Astrocyte of the hippocampus (primary cell): ENCODE measurements around the gene ZSCAN16.
A peak's percentile ranks its signal among the peaks of the same experiment; 100 is the strongest.
"Not testable (repeated sequence)": the region's sequence is repeated elsewhere in the genome, so short reads cannot be mapped to it uniquely, and the experiment has no call there.

Source experiments
- DNase-seq: peaks from one replicate; pipeline ENCODE4 v3.0.0; 2011; ENCODE audit warnings: low read depth, low spot score

The ZSCAN16 gene

DNA sequence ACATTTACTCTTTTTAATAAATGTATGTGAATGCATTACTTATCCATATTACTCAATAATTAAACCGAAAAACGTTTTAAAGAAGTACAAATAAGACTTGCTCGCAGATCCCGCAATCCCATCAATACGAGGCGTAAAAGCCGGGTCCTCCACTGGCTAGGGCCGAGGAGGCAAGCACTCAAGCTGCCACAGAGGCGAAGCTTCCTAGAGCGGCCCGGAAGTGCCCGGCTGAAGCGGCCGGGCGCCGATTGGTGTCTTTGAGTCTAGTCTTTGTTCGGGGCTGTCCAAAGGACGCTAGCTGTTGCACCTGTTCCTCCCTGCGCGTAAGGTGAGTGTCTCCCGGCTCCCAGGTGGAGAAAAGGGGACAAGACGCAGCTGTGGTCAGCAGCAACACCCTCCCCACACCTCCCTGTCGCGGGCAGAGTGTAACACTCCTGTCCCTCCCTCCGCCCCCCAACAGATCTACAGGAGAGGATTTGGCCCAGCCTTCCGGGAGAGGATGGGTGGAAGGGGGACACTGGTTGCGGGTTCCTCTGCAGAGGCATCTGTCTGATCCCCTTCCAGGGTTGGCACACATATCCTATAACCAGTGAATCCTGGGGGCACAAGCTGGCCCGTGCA is at the start of gene ZSCAN16:
TSS of gene ZSCAN16 (plus strand) at position 260 of the 621 bp plus-strand sequence. CDS start 835 bp downstream, outside the sequence.
- DNase-seq = peak; percentile 92

DNA sequence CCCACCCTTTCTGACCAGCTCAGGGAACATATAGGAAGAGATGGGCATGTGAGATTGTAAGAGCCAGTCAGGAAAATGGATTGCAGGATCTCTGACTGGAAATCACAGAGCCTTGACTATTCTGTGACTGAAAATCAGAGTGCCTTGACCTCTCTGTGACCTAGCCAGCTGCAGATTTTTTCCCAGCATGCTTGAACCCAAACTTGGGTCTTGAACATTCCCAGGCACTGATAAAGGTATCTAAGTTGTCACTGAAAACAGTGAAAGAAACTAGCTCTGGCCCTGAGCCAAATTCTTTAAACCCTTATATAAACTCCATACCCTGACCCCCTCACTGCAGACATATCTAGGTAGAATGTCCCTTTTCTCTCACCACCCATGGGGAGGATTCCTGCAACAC is 46.4 kb upstream of the ZSCAN16 start:
- DNase-seq = no peak

DNA sequence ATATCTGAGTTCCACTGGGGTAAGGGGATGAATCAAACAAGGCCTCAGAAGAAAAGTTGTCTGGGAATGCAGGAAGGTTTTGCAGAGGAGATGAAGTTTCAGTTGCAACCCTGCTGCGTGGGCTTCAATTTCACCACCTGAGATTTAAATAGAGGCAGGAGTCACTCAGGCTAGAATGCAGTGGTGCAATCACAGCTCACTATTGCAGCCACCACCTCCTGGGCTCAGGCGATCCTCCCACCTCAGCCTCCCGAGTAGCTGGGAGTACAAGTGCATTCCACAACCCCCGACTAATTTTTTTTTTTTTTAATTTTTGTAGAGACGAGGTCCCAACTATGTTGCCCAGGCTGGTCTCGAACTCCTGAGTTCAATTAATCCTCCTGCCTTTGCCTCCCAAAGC is 45.6 kb upstream of the ZSCAN16 start:
- DNase-seq = no peak

DNA sequence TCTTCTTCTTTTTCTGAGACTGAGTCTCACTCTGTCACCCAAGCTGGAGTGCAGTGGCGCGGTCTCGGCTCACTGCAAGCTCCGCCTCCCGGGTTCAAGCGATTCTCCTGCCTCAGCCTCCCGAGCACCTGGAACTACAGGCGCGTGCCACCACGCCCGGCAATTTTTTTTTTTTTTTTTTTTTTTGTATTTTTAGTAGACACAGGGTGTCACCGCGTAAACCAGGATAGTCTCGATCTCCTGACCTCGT is 44.1 kb upstream of the ZSCAN16 start, which contains the start of gene ZNF165:
TSS of gene ZNF165 (plus strand) at position 188 of the 250 bp plus-strand sequence. CDS start 4,913 bp downstream, outside the sequence.
- DNase-seq = not testable (repeated sequence)

DNA sequence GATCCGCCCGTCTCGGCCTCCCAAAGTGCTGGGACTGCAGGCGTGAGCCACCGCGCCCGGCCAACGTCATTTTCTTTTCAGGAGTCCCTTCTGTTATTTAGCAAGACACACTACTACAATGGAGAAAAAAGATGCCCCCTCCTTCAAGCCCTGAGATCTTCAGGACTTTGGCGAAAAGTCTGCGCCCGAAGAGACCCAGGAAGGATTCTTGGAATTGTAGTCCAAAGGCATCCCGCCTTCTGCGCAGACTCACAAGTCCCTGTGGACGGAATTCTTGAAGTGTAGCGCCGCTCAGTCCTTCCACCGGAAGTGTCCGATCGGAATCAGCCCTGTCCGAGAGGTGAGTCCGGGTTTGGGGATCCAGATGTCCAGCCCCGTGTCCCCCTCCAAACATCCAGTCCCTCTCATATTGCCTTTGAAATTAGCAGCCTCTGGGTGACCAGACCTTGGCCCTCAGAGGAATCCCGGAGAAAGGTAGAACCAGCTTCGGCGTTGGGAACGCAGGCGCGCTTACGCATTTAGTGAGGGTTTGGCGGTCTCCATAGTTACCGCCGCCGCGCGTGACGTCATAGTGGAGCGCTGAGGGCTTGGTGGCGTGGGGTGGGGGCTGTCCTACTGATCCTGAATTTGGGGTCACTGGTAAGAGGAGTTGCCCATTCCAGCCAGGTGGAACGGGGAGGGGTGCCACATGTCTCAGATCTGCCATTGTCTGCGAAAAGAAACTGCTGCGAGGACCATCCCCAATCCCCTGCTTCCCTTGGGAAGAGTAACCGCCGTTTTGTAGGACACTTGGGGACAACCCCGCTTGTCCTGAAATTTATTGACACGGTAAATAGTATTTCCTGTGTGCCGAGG is 43.6 kb upstream of the ZSCAN16 start:
- peak; percentile 98 for DNase-seq

DNA sequence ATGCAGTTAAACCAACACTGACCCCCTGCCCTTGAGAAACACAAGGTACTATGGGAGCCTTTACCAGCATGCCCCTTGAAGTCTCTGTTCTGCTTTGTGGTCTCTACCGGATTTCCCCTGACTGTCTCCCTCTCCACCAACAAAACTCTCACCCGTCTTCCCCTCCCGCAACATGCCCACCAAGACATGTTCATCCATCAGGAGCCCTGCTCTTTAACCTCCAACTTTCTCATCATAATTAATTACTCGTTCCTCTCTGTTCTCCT is 43.0 kb upstream of the ZSCAN16 start:
- no peak for DNase-seq

DNA sequence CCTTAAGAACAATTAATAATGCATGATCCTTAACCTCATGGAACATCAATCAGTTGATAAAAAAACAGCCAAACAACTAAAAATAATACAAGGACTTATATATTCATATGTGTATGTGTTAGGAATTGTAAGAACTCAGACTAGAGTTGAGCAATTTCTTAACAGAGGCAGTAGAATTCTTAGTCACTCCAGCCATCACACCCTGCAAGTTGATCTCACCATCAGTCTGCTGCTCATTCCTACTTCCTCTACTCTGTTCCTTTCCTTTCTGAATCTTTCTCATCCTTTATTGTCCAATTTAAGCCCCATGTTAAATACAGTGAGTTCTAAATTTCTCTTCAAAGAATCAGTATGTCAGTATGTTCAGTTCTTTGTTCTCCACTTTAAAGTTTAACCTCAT is 41.5 kb upstream of the ZSCAN16 start:
- DNase-seq = no peak

DNA sequence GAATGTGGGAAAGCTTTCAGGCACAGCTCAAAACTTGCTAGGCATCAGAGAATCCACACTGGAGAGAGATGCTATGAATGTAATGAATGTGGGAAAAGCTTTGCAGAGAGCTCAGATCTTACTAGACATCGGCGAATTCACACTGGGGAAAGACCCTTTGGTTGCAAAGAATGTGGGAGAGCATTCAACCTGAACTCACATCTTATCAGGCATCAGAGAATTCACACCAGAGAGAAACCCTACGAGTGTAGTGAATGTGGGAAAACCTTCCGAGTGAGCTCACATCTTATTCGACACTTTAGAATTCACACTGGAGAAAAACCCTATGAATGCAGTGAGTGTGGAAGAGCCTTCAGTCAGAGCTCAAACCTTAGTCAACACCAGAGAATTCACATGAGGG is 35.4 kb upstream of the ZSCAN16 start:
- DNase-seq = no peak

DNA sequence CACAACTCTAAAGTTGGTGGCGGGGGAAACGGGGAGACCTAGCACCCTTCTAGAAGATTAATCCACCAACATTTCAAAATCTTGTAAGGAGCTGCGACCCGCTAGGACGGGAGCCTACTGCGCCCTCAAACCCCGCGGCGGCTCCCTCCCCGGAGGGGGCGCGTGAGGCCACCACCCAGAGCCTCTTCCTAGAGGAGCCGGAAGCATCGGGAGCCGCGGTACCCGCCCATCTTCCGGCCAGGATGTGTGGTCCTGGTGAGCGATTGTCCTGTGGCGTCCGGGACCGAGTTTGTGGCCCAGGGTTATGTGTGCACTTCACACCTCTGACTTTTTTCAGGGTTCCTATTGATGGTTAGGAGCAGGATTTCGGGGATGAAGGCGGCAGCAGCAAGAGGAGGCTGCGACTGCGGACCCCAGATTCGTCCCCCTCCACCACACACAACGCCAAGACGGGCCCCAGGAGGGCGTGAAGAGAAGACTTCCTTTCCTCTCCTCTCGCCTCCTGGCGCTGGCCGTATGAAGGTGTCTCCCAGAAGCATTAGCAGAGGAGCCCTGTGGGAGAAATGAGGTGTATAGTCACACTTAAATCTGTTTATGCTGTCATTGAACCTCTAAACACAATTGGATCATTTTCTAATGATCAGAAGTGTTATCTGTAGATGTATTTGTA is 33.4 kb upstream of the ZSCAN16 start:
- peak; percentile 6 for DNase-seq

DNA sequence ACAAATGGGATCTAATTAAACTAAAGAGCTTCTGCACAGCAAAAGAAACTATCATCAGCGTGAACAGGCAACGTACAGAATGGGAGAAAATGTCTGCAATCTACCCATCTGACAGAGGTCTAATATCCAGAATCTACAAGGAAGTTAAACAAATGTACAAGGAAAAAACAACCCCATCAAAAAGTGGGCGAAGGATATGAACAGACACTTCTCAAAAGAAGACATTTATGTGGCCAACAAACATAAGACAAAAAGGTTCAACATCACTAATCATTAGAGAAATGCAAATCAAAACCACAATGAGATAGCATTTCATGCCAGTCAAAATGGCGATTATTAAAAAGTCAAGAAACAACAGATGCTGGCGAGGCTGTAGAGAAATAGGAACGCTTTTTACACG is 22.2 kb upstream of the ZSCAN16 start:
- DNase-seq = not testable (repeated sequence)

DNA sequence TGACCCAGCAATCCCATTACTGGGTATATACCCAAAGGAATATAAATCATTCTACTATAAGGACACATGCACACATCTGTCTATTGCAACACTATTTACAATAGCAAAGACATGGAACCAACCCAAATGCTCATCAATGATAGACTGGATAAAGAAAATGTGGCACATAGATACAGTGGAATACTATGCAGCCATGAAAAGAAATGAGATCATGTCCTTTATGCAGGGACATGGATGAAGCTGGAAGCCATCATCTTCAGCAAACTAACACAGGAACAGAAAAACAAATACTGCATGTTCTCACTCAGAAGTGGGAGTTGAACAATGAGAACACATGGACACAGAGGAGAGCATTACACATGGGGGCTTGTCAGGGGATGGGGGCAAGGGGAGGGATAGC is 21.7 kb upstream of the ZSCAN16 start:
- DNase-seq = not testable (repeated sequence)

DNA sequence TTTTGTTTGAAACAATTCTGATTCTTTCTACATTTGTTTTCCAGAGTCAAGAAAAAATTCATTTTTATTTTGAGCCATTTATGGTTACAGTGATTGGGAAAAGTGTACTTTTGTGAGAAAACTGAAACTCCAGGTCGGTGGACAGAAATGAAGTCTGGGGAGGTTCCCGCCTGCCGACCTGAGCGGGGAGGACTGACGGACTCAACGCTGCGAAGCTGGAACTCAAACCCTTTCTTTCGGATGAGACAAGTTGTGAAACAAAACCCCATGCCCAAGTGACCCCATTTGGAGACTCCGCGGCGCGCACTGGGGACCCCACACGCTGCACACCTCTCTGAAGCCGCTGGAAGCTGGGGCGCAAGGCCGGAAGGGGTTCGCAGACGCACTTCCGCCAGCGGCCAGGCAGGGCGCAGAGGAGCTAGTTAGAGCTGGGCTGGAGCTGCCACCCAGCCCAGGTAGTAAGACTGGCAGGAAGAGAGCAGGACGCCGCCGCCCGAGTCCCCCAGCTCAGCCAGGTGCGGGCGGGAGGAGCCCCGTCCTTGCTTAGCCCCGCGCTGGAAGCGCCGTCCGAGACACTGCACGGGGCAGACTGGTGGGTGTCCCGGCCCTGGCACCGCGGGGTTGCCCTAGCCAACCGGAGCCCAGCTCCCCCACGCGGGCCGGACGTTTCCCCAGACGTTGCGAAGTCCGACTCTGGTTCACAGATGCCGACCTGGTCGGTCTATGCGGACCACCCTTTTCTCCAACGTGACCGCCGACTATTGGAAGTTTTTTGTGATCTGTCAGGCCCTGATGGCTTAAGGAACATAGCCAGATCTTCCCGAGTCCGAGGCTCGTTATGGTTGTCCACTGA is 19.8 kb upstream of the ZSCAN16 start:
- peak; percentile 93 for DNase-seq

DNA sequence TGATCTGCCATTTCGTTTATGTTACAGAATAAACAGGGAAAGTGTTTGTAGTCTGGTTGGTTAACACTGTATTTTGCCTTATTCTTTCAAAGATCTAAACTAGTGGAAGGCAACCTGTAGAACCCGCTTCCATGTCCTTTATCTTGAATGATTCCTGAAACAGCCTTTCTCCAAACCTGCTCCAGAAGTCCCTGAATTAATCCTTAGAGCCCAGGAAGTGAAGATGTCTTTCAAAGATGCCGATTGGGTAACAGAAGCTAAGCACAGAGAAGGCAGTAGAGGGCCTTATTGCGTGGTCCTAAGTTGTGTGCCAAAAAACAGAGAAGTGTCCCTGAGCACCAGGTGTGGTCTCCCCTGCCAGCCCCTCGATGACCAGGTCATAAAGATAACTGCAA is 19.2 kb upstream of the ZSCAN16 start:
- no peak for DNase-seq

DNA sequence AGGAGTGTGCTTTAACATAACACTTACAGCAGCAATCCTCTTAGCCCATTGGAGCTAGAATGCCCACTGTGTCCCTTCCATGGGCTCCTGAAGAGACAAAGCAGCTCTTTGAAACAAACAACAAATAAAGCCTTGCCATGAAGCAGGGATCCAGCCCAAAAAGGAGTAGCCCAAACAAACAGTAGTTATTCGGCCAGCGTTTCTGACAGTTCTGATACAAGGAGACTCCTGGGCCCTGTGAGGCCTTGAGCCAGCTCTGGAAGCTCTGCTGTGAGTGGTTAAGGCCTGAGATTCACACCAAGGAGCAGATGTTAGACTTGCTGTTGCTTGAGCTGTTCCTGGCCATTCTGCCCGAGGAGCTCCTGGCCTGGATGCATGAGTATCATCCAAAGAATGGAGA is 16.9 kb upstream of the ZSCAN16 start:
- DNase-seq = no peak

DNA sequence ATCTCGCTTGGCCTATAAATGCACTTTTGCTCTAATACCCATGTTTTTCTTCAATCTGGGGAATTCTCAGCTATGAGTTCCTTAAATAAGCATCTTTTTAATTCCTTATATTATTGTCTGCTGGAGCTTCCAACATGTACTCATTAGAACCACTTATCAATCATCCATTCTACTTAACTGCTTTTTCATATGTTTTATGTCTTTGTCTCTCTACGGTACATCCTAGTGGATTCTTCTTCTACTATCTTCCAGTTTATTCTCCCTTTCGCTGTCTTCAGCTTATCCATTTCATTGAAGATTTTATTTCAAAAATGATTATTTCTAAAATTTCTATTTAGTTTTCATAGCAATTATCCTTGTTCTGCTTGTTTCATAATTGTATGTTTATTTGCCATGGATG is 12.4 kb upstream of the ZSCAN16 start:
- no peak for DNase-seq

DNA sequence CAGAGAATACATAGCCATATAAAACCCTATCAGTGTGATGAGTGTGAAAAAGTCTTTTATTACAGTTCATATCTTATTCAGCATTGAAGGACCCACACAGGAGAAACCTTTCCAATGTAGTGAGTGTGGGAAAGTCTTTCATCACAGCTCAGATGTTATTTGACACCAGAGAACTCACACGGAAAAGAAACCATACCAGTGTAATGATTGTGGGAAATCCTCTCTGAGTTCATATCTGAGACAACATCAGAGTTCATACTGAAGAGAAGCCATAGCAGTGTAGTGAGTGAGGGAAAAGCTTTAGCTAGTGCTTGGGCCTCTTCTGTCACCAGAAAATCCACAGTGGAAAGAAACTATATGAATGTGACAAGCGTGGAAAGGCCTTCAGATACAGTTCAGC is 8.6 kb upstream of the ZSCAN16 start:
- no peak for DNase-seq

DNA sequence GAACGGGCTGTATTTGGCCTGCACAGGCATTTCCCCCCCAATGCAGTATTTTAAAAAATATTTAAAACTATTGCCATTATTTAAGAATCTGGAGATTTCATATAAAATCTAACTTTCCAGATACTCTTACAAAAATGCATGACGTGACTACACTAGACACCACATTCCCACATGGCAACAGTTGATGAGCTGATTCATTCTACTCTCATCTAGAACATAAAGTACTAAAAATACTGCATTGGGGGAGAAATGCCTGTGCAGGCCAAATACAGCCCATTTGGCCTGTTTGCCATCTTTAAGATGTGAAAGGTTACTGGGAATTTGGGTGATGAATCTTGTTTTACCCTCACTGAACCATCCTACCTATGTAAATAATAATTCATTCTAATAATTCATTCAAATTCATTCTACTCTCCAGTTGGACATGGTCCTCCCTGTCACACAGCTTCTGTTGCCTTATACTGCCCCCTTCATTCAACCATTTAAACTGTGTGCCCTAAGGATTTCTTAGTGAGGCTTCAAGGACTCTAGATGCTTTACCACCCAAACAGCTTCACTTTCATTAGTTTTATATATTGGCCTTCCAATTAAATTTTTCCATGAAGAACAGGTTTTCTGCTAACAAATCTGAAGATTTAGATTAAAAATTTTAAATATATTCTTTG is 6.9 kb upstream of the ZSCAN16 start:
- DNase-seq = no peak

DNA sequence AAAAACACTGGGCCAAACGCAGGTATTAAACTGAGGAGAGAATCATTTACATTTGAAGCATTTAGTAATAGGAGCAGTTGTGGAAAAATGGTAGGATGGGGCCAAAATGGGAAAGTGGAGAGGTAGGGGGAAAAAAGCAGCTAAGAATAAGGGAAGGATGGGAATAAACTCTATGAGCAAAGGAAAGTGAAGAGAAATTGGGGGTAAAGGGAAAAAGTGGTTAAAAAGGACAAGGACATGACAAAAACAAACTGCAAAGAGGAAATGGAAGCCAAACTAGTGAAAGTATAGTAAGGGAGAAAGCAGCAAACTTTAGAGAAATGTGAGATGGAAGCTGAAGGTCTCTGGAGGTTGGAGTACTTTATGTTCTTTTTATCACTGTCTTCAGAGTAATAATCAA is 6.2 kb upstream of the ZSCAN16 start:
- DNase-seq = no peak

DNA sequence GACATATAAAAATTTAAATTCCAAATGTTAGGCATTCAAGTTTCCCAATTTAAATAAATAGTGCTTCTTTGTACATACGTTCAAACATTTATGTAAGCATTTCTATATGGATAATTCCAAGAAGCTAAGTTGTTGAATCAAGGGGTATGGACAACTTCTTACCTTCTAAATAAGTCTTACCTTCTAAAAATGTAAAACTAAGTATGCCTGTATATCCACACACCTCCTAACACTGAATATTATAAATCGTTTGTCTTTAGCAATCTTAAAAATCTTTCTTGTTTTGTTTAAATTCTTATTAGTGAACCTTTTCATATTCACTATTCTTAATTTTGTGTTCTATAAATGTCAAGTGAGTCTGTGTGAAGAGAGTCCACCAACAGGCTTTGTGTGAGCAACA is 2.5 kb upstream of the ZSCAN16 start:
- DNase-seq = no peak

DNA sequence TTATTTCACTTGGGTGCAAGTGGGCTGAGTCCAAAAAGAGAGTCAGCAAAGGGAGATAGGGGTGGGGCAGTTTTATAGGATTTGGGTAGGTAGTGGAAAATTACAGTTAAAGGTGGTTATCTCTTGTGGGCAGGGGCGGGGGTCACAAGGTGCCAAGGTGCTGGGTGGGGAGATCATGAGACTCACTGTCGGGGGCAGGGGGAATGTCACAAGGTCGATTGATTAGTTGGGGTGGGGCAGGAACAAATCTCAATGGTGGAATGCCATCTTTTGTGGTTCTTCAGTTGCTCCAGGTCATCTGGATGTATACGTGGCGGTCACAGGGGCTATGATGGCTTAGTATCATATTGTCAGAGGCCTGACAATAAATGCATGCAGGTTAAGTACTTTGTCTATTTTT is 2.1 kb upstream of the ZSCAN16 start:
- not testable (repeated sequence) for DNase-seq

DNA sequence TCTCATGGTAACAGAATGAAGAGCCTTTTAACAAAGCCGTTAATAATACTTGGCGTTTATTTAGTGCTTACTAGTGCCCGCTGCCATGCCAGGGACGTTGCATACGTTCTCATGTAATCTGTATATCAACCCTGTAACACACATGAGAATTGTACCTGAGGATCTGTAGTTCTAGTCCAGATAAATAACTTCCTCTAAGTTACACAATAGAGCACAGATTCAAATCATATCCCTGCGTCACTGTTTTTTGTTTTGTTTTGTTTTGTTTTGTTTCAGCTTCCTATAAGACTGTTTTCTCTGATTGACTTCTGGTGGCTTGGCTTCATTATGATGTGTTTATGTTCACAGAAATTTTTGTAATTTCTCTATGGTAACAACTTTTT is 553 bp downstream of the ZSCAN16 start:
- no peak for DNase-seq

DNA sequence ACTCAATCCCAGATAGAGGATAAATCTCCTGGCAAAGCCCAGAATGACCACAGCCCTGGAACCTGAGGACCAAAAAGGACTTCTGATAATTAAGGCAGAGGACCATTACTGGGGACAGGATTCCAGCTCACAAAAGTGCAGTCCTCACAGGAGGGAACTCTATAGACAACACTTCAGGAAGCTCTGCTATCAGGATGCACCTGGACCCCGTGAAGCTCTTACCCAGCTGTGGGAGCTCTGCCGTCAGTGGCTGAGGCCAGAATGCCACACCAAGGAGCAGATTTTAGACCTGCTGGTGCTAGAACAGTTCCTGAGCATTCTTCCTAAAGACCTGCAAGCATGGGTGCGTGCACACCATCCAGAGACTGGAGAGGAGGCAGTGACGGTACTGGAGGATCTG is 992 bp downstream of the ZSCAN16 start:
- DNase-seq = no peak
